ENCODE results near the gene ADARB2. TPM values are rescaled to one million over a fixed set of nuclear protein-coding genes. Genes with fewer than 3 reads are reported as not detected.

ADARB2 gene
- total RNA-seq, 4 donors from 2014 or later: 0.80 to 4.9 (median 2.3) TPM

GRCh38 chr10:1736144-1736971 lies 967 bp downstream of the ADARB2 start:
- H3K4me3 ChIP-seq: peak overlapping the region in 1 of 4 donors; percentile 18
- intact Hi-C loops (cut with DNase I; ENCODE audit: low total_unique reads): no loop called here
- peaks cover 83% of the 10 kb centered on the region for H3K27me3 ChIP-seq
- DNase-seq: no peak
- H3K4me1 ChIP-seq: peaks cover 0 to 12% (median 4%) of the 10 kb centered on the region in 4 donors
- WGBS, 2 donors (ENCODE audit: low coverage in 1 of 2): 8 to 9% methylated on average over 7 to 41 of the region's 43 CpGs
- H3K36me3 ChIP-seq: no peaks in the 10 kb centered on the region
- TF ChIP-seq POLR2AphosphoS5 (IDR thresholded peaks at IDR 0.05) (no peak), CTCF (IDR thresholded peaks at IDR 0.05) (no peak), POLR2A (IDR thresholded peaks at IDR 0.05) (no peak), EP300 (IDR thresholded peaks at IDR 0.05; ENCODE audit: low read depth) (no peak)
- H3K27ac ChIP-seq: no peak overlapping the region
- no peaks in the 10 kb centered on the region for H3K9me3 ChIP-seq
- in situ Hi-C loops (cut with MboI; ENCODE audit: low pct_ligation_motif_present in 1 of 4, low pct_unique_long_range_greater_than_20kb in 1 of 4, low sequenced_read_pairs in 3 of 4): no loop called here

GRCh38 chr10:1735562-1735961 lies 1.8 kb downstream of the ADARB2 start:
- Histone ChIP-seq H3K9me3 (no peaks in the 10 kb centered on the region), H3K27me3 (peaks cover 87% of the 10 kb centered on the region)
- 44 to 50% methylated on average over 8 of the region's 8 CpGs for WGBS, 2 donors (ENCODE audit: low coverage in 1 of 2)

GRCh38 chr10:1734288-1734687 lies 3.0 kb downstream of the ADARB2 start:
- TF ChIP-seq POLR2A (IDR thresholded peaks at IDR 0.05): no peak
- no peak for TF ChIP-seq EP300 (IDR thresholded peaks at IDR 0.05; ENCODE audit: low read depth)
- TF ChIP-seq CTCF (IDR thresholded peaks at IDR 0.05): no peak
- no peak for TF ChIP-seq POLR2AphosphoS5 (IDR thresholded peaks at IDR 0.05)
- no peak overlapping the region for H3K27ac ChIP-seq
- H3K9me3 ChIP-seq: no peaks in the 10 kb centered on the region
- no peak for DNase-seq
- H3K36me3 ChIP-seq: no peaks in the 10 kb centered on the region
- 50 to 61% methylated on average over 3 of the region's 3 CpGs for WGBS, 2 donors (ENCODE audit: low coverage in 1 of 2)
- intact Hi-C loops (cut with DNase I; ENCODE audit: low total_unique reads) (no loop called here), in situ Hi-C loops (cut with MboI; ENCODE audit: low pct_ligation_motif_present in 1 of 4, low pct_unique_long_range_greater_than_20kb in 1 of 4, low sequenced_read_pairs in 3 of 4) (no loop called here)
- peaks cover 79% of the 10 kb centered on the region for H3K27me3 ChIP-seq
- peaks cover 0 to 12% (median 4%) of the 10 kb centered on the region in 4 donors for H3K4me1 ChIP-seq
- H3K4me3 ChIP-seq: no peak overlapping the region

More at GRCh38 chr10:1735562-1735961, 1.8 kb downstream of the ADARB2 start:
- no peak for TF ChIP-seq POLR2A (IDR thresholded peaks at IDR 0.05)
- no peak for TF ChIP-seq EP300 (IDR thresholded peaks at IDR 0.05; ENCODE audit: low read depth)
- no peak for TF ChIP-seq CTCF (IDR thresholded peaks at IDR 0.05)
- no peak for TF ChIP-seq POLR2AphosphoS5 (IDR thresholded peaks at IDR 0.05)
- intact Hi-C loops (cut with DNase I; ENCODE audit: low total_unique reads): no loop called here
- DNase-seq: no peak
- no peak overlapping the region for H3K4me3 ChIP-seq
- H3K27ac ChIP-seq: no peak overlapping the region
- H3K36me3 ChIP-seq: no peaks in the 10 kb centered on the region
- in situ Hi-C loops (cut with MboI; ENCODE audit: low pct_ligation_motif_present in 1 of 4, low pct_unique_long_range_greater_than_20kb in 1 of 4, low sequenced_read_pairs in 3 of 4): no loop called here
- peaks cover 0 to 12% (median 4%) of the 10 kb centered on the region in 4 donors for H3K4me1 ChIP-seq

GRCh38 chr10:1733720-1734119 lies 3.6 kb downstream of the ADARB2 start:
- Histone ChIP-seq H3K27ac (no peak overlapping the region), H3K4me1 (peaks cover 0 to 12% (median 4%) of the 10 kb centered on the region in 4 donors), H3K27me3 (peaks cover 74% of the 10 kb centered on the region), H3K36me3 (no peaks in the 10 kb centered on the region), H3K9me3 (no peaks in the 10 kb centered on the region), H3K4me3 (no peak overlapping the region)
- no peak for TF ChIP-seq POLR2A (IDR thresholded peaks at IDR 0.05)
- TF ChIP-seq EP300 (IDR thresholded peaks at IDR 0.05; ENCODE audit: low read depth): no peak
- TF ChIP-seq CTCF (IDR thresholded peaks at IDR 0.05): no peak
- TF ChIP-seq POLR2AphosphoS5 (IDR thresholded peaks at IDR 0.05): no peak
- in situ Hi-C loops (cut with MboI; ENCODE audit: low pct_ligation_motif_present in 1 of 4, low pct_unique_long_range_greater_than_20kb in 1 of 4, low sequenced_read_pairs in 3 of 4) (no loop called here), intact Hi-C loops (cut with DNase I; ENCODE audit: low total_unique reads) (no loop called here)
- DNase-seq: no peak
- WGBS, 2 donors (ENCODE audit: low coverage in 1 of 2): 75 to 83% methylated on average over 8 of the region's 8 CpGs
